ENCODE data around the gene FAM120A.
"Not testable (repeated sequence)": the region's sequence is repeated elsewhere in the genome, so short reads cannot be mapped to it uniquely, and the experiment has no call there.

FAM120A gene

DNA sequence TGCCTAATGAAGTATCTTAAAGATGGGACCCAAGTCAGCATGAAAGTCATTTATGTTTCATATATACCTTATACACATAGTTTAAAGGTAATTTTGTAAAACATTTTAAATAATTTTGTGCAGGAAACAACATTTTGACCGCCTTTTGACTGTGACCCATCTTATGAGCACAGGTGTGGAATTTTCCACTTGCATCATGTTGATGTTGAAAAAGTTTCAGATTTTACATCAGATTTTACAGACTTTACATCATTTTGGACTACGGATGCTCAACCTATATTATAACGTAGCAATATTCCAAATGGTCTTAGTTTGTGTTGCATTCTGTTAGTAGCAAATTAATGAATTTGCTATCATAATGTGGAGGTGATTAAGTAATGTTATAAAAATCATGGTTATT is 23.6 kb downstream of the FAM120A start:
- no peak for DNase-seq

GRCh38 chr9:93475856-93476255 is 24.4 kb downstream of the FAM120A start:
- DNase-seq: no peak

- no peak for DNase-seq
Measured at GRCh38 chr9:93476924-93477323, 25.4 kb downstream of the FAM120A start.

DNA sequence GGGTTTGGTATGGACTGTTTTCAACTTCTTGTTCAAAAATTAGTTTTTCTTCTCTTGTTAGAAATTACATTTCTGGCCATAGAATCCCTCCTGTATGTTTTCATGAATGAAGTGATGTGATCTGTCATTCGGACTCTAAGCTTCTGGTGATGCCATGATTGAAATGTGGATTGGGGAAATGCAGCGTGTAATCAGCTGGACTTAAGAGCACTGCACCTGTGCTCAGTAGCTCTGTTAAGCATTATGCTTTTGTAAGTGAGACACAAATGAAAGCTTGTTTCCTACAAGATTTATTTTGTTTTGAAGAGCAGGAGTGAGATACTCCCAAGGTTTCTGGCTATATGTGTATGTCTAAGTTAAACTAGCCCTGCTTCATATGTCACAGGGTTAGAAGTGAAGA is 25.9 kb downstream of the FAM120A start:
- DNase-seq: no peak

- DNase-seq: no peak
Measured at GRCh38 chr9:93479726-93480125, 28.2 kb downstream of the FAM120A start.

DNA sequence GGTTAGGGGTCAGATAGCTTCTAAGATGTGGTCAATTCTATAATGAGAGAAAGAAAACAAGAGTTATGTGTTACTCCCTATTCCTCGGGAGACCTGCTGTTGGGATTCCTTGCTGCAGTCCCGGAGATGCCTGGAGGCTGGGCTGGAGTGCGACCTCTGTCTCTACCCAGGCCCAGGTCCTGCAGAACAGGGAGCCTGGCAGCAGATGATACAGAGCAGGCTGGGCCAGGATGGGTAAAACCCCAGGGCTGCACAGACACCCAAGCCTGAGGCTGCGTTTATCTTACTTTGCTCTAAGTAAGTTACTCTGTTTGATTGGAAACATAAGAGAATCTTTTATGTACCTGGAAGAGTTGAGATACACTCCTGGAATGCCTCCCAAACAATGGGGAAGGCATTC is 28.8 kb downstream of the FAM120A start:
- DNase-seq: no peak

- DNase-seq: no peak
Measured at GRCh38 chr9:93480728-93481324, 29.3 kb downstream of the FAM120A start.

DNA sequence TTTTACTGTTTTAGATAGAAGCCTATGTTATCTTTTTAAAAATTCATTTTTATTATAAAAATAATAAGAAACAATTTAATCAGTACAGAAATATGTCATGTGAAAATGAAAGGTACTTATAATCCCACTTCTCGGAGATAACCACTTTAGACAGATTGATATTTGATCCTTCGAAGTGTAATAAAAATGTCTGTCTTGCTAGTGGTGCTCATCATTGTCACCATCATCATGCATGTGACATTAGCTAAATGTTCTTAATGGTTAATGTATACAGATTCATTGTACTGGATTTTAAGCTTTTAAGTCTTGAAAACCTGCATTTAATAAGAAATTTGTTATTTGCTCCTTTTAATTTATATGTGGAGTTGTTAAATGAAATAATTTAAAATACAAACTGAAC is 32.0 kb downstream of the FAM120A start:
- DNase-seq: no peak

- no peak for DNase-seq
Measured at GRCh38 chr9:93486268-93486667, 34.8 kb downstream of the FAM120A start.

DNA sequence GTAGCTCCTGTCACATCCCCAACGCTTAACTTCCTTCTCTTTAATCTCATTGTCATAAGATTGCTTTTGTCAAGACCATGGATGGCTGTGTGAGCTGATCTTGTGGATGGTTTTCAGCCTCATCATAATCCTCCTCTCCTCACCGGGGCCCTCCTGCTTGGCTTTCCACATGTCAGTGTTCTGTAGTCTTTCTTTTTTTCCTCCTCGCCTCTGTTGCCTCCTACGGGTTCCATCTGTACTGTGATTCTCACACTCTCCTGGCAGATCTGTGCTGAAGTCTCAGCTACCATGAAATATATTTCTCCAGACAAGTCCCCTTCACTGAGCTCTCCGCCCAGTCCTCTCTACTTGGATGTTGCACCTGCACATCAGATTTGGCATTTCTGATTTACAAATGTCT is 36.8 kb downstream of the FAM120A start:
- no peak for DNase-seq

GRCh38 chr9:93491593-93492232 is 40.2 kb downstream of the FAM120A start:
- DNase-seq: no peak

GRCh38 chr9:93492327-93492726 is 40.8 kb downstream of the FAM120A start:
- no peak for DNase-seq

GRCh38 chr9:93493949-93494348 is 42.5 kb downstream of the FAM120A start:
- DNase-seq: no peak

GRCh38 chr9:93496285-93496684 is 44.8 kb downstream of the FAM120A start:
- DNase-seq: no peak

DNA sequence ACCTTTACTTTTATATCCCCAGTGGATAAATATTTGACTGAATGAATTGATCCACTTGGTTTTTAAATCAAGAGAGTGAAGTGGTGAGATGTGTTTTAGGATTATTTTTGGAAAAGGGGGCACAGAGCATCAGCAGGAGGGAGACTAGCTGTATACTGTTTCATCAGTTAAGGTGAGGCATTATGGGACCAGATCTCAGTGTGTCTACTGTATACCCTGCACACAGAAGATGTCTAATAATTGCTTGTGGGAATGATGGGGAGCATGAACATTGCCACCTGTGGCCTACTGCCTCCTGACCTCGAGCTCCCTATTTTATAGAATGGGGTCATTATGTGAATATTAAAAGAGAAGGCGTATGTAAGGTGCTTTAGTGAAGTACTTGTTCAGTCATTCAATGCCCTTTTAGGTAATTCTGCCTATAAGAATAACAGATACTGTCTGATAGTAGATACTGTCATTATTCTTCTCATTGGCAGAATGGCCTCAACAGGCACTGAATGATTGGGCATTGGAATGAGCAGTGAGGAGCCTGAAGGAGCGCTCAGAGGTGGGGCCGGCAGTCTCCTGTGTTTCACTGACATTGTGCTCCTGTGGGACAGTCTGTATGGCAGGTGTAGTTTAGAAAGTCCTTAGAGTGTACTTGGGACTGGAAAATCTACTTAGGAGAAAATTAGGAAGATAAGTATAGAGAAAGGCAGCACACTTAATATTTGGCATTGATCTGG is 49.2 kb downstream of the FAM120A start:
- no peak for DNase-seq

DNA sequence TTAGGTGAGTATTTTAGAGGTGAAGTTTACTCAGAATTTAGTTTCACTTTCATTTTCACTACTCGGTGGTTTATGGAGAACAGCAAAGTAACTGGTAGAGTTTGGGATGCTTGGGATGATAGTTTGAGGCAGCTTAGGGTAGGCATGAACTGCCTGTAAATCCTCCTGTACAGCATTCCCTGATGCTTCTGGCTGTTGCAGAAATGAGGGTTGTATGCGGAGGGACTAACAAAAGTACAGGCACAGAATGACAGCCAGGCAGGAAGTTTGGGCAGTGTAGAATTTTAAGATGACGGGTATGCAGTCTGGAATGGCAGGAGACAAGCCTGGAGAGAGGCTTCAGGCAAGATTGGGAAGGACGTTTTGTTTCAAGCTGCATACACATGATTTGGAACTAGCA is 49.9 kb downstream of the FAM120A start:
- no peak for DNase-seq

- no peak for DNase-seq
Measured at GRCh38 chr9:93503381-93503780, 51.9 kb downstream of the FAM120A start.

GRCh38 chr9:93505541-93506132 is 54.2 kb downstream of the FAM120A start:
- DNase-seq: no peak

- no peak for DNase-seq
Measured at GRCh38 chr9:93507768-93508167, 56.3 kb downstream of the FAM120A start.

DNA sequence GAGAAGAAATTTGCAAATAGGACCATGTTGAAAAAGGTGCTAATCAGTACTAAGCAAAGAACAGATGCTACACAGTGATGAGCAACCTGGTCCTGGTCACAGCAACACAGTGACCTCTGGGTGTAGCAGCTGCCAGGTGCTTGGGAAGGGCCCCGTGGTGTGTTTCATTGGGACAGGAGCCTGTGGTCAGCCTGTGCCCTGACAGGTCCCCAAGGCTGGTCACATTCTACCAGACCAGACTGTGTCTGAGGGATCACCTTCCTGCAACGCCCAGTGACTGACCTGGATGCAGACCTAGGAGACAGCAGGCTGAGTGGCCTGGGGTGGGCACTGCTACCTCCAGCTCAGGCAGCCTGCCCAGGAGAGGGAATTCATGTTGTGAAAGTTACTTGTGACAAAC is 56.7 kb downstream of the FAM120A start:
- DNase-seq: no peak

- DNase-seq: no peak
Measured at GRCh38 chr9:93509084-93509483, 57.6 kb downstream of the FAM120A start.

DNA sequence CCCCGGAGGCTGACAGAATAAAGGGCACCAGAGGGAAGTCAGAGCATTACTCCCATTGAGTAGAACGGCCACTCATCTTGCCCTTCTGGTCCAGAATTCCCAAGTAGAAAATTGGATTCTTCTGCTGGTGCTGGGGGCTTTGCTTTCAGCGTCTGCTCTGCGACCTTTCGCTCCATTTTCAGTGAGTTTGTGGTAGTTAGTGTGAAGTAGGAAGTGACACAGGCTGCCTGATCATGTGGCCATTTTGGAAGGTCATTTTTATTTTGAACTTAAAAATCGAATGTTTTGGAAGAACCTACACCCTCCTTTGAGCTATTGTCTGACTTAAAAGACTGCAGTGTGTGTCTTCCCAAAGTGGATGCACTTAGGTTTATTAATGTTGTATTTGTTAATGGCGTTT is 58.6 kb downstream of the FAM120A start:
- no peak for DNase-seq

DNA sequence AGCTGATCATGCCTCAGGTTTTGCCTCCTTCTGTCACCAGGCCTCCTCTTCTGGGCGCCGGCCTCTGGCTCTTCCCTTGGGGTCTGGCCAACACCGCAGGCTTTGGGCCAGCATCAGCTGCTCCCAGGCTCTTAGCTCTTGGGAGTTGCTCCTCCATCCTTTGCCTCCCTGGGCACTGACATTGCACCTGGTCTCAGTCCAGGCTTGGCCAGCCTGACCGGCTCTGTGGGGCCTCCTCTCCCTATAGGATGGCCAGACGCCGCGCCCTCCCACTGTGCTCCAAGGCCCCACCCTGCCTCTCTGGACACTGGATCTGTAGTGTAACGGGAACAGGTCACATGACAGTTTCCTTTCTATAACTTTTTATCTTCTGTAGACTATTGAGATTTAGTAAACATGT is 59.7 kb downstream of the FAM120A start:
- not testable (repeated sequence) for DNase-seq
